GM18498 (cell line): Measurements from ENCODE around the gene SMIM35.

Experiments used
- ATAC-seq: cut with Tn5 transposase; IDR thresholded peaks from one replicate; pipeline ENCODE4 v1.9.1; 2021; ENCODE audit warnings: mild to moderate bottlenecking, moderate library complexity; ENCODE audit not compliant: unreplicated experiment

SMIM35 gene

GRCh38 chr11:118060081-118060661 lies 26.6 kb downstream of the SMIM35 start:
- ATAC-seq: no peak

- ATAC-seq: no peak
These were observed 27.4 kb downstream of the SMIM35 start for GRCh38 chr11:118059246-118059940.

GRCh38 chr11:118058311-118059245 lies 28.2 kb downstream of the SMIM35 start:
- no peak for ATAC-seq

GRCh38 chr11:118057251-118058145 lies 29.3 kb downstream of the SMIM35 start:
- no peak for ATAC-seq

- no peak for ATAC-seq
These were observed 30.0 kb downstream of the SMIM35 start for GRCh38 chr11:118056806-118057205.

GRCh38 chr11:118055966-118056365 lies 30.8 kb downstream of the SMIM35 start:
- no peak for ATAC-seq

GRCh38 chr11:118054712-118055640 lies 31.8 kb downstream of the SMIM35 start:
- no peak for ATAC-seq

- no peak for ATAC-seq
These were observed 34.1 kb downstream of the SMIM35 start for GRCh38 chr11:118052581-118053206.

GRCh38 chr11:118051611-118052461 lies 34.9 kb downstream of the SMIM35 start:
- peak; percentile 58 for ATAC-seq

GRCh38 chr11:118051136-118051610 lies 35.6 kb downstream of the SMIM35 start:
- no peak for ATAC-seq

GRCh38 chr11:118050208-118050891 lies 36.4 kb downstream of the SMIM35 start:
- no peak for ATAC-seq

GRCh38 chr11:118049771-118050170 lies 37.0 kb downstream of the SMIM35 start:
- no peak for ATAC-seq

- ATAC-seq: no peak
These were observed 38.0 kb downstream of the SMIM35 start for GRCh38 chr11:118048472-118049370.

- ATAC-seq: no peak
These were observed 39.0 kb downstream of the SMIM35 start for GRCh38 chr11:118047749-118048148.

- no peak for ATAC-seq
These were observed 39.6 kb downstream of the SMIM35 start for GRCh38 chr11:118046964-118047700.
